Esophagus muscularis mucosa (tissue), 3 donors: Measurements from ENCODE around the gene TMIGD2.

ENCODE experiments used
- POLR2A ChIP-seq: fragments of 450-650 bp; IDR thresholded peaks from one replicate; pipeline ENCODE4 v1.6.1; 2017; ENCODE audit warnings: antibody characterized with exemption, moderate library complexity, mild to moderate bottlenecking, low read depth
- TF ChIP-seq, protein P1 (sequence below), 3 experiments: fragments of 200-600 bp in 2 of 3; fragments of 450-650 bp in 1 of 3; sonication (generic) in 2 of 3; IDR thresholded peaks; one replicate each; pipeline ENCODE4 v1.5.1; 2017 to 2019; ENCODE audit warnings: antibody characterized with exemption in 3 of 3, mild to moderate bottlenecking in 2 of 3, moderate library complexity in 1 of 3

DNA sequence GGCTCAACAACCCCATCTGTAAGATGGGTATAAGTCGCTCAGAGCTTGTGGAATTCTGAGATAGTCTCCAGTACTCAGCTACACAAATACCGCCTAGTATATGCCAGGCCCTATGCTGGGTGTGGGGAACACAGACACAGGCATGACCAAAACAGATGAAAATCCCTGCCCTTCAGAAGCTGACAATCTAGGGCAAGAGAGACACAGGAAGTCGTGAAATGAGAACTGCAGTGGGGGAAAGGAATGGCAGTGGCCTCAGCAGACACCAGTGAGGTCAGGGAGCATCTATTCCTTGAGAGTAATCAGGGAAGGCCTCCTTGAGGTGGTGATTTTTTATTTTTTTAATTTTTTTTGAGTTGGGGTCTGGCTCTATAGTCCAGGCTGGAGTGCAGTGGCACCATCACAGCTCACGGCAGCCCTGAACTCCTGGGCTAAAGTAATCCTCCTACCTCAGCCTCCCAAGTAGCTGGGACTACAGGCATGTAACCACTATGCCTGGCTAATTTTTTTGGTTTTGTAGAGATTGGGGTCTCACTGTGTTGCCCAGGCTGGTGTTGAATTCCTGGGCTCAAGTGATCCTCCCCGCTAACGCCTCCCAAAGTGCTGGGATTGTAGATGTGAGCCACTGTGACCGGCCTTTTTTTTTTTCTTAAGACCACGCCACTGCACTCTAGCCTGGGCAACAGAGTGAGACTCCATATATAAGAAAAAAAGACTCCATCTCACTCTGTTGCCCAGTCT lies 3.2 kb downstream of the TMIGD2 start:
- TF ChIP-seq, protein P1, sequence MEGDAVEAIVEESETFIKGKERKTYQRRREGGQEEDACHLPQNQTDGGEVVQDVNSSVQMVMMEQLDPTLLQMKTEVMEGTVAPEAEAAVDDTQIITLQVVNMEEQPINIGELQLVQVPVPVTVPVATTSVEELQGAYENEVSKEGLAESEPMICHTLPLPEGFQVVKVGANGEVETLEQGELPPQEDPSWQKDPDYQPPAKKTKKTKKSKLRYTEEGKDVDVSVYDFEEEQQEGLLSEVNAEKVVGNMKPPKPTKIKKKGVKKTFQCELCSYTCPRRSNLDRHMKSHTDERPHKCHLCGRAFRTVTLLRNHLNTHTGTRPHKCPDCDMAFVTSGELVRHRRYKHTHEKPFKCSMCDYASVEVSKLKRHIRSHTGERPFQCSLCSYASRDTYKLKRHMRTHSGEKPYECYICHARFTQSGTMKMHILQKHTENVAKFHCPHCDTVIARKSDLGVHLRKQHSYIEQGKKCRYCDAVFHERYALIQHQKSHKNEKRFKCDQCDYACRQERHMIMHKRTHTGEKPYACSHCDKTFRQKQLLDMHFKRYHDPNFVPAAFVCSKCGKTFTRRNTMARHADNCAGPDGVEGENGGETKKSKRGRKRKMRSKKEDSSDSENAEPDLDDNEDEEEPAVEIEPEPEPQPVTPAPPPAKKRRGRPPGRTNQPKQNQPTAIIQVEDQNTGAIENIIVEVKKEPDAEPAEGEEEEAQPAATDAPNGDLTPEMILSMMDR (IDR thresholded peaks at IDR 0.05), result no peak
- TF ChIP-seq POLR2A, result no peak
